HepG2 (cell line): ENCODE data around the gene PTPRU. TPM values are rescaled to one million over a fixed set of nuclear protein-coding genes. Genes with fewer than 3 reads are reported as not detected.
A peak's percentile ranks its signal among the peaks of the same experiment; 100 is the strongest.

Experiments used
- ADNP ChIP-seq: sonication (generic); formaldehyde crosslinking; IDR thresholded peaks from 2 replicates; pipeline ENCODE4 v1.4.0; 2020; ENCODE audit warnings: missing genetic modification reagents
- ARNTL ChIP-seq: sonication (generic); formaldehyde crosslinking; IDR thresholded peaks from 2 replicates; pipeline ENCODE4 v1.4.0; 2020; ENCODE audit warnings: mild to moderate bottlenecking, missing genetic modification reagents
- CHD4 ChIP-seq: fragments of 200-600 bp; sonication (generic); IDR thresholded peaks from 2 replicates; pipeline ENCODE4 v1.7.0; 2017; ENCODE audit warnings: mild to moderate bottlenecking, low read length, borderline replicate concordance
- CREBL2 ChIP-seq: sonication (generic); formaldehyde crosslinking; IDR thresholded peaks from 2 replicates; pipeline ENCODE4 v1.8.1; 2023; ENCODE audit warnings: missing genetic modification reagents, mild to moderate bottlenecking, borderline replicate concordance
- ESRRA ChIP-seq: sonication (generic); formaldehyde crosslinking; IDR thresholded peaks from 2 replicates; pipeline ENCODE4 v1.5.1; 2020; ENCODE audit warnings: mild to moderate bottlenecking, low read depth, missing genetic modification reagents
- ETV6 ChIP-seq: sonication (generic); formaldehyde crosslinking; conservative IDR thresholded peaks from 2 replicates; pipeline ENCODE4 v1.4.0; 2020; ENCODE audit warnings: missing genetic modification reagents
- NFE2 ChIP-seq: sonication (generic); formaldehyde crosslinking; IDR thresholded peaks from 2 replicates; pipeline ENCODE4 v1.4.0; 2020; ENCODE audit warnings: missing genetic modification reagents
- SALL2 ChIP-seq: sonication (generic); formaldehyde crosslinking; IDR thresholded peaks from 2 replicates; pipeline ENCODE4 v1.8.1; 2023; ENCODE audit warnings: mild to moderate bottlenecking, missing genetic modification reagents, inconsistent platforms
- TFE3 ChIP-seq: IDR thresholded peaks from 2 replicates; pipeline ENCODE4 v1.6.1; 2016
- TRIM22 ChIP-seq: fragments of 450-650 bp; IDR thresholded peaks from 2 replicates; pipeline ENCODE4 v1.6.1; 2017
- ZBED4 ChIP-seq: sonication (generic); formaldehyde crosslinking; IDR thresholded peaks from 2 replicates; pipeline ENCODE4 v1.4.0; 2020; ENCODE audit warnings: missing genetic modification reagents, borderline replicate concordance
- ZBTB14 ChIP-seq: sonication (generic); formaldehyde crosslinking; IDR thresholded peaks from 2 replicates; pipeline ENCODE4 v1.4.0; 2020; ENCODE audit warnings: missing genetic modification reagents
- ZFP82 ChIP-seq: sonication (generic); formaldehyde crosslinking; IDR thresholded peaks from 2 replicates; pipeline ENCODE4 v1.5.1; 2020; ENCODE audit warnings: mild to moderate bottlenecking, missing genetic modification reagents, borderline replicate concordance
- ZFX ChIP-seq: sonication (generic); formaldehyde crosslinking; IDR thresholded peaks from 2 replicates; pipeline ENCODE4 v1.4.0; 2020; ENCODE audit warnings: mild to moderate bottlenecking, low read depth, missing genetic modification reagents, moderate library complexity
- ZNF12 ChIP-seq: sonication (generic); formaldehyde crosslinking; IDR thresholded peaks from 2 replicates; pipeline ENCODE4 v1.5.0; 2020; ENCODE audit warnings: missing genetic modification reagents
- ZNF230 ChIP-seq: sonication (generic); formaldehyde crosslinking; IDR thresholded peaks from 2 replicates; pipeline ENCODE4 v1.4.0; 2020; ENCODE audit warnings: mild to moderate bottlenecking, missing genetic modification reagents
- ZNF280D ChIP-seq: sonication (generic); formaldehyde crosslinking; IDR thresholded peaks from 2 replicates; pipeline ENCODE4 v1.5.1; 2020; ENCODE audit warnings: mild to moderate bottlenecking, missing genetic modification reagents
- ZNF619 ChIP-seq: sonication (generic); formaldehyde crosslinking; IDR thresholded peaks from 2 replicates; pipeline ENCODE4 v1.4.0; 2020; ENCODE audit warnings: mild to moderate bottlenecking, missing genetic modification reagents
- ZNF878 ChIP-seq: sonication (generic); formaldehyde crosslinking; IDR thresholded peaks from 2 replicates; pipeline ENCODE4 v1.8.1; 2023; ENCODE audit warnings: mild to moderate bottlenecking, missing genetic modification reagents, moderate library complexity
- polyA plus RNA-seq, 8 experiments: library from polyadenylated mRNA; depleted of rRNA in 3 of 8; stranded (reverse) in 7 of 8; unstranded in 1 of 8; fragments of >200 nt; fragmentation: Illumina TruSeq in 4 of 8; extraction: Trizol in 4 of 8; gene quantifications; 2 replicates each; pipeline versions ENCODE4 v1.2.1 to v1.2.3, GENCODE V29; 2011 to 2016; ENCODE audit warnings: low read depth in 4 of 8, missing spikeins in 1 of 8, mixed read lengths in 1 of 8; ENCODE audit not compliant: insufficient read depth in 1 of 8
- total RNA-seq, 5 experiments: library from RNA; depleted of rRNA; stranded (reverse); fragments of >200 nt; fragmentation: Illumina TruSeq; extraction: Trizol; gene quantifications; 2 replicates each; pipeline ENCODE4 v1.2.3, GENCODE V29; 2016; ENCODE audit warnings: low read depth in 1 of 5

Gene PTPRU
- total and polyA plus RNA-seq, 2 of the 13 experiments (the other 11 are each of a cell fraction or from before 2014, with no cell fraction given), result 21.6 to 22.3 TPM

- TF ChIP-seq CHD4, result no peak
- TF ChIP-seq SALL2 (CRISPR knock-in tag), result no peak
- 0 out of 2 replicates have a peak, but pooled peaks have one; percentile 16 for TF ChIP-seq ZNF230 (CRISPR knock-in tag)
- no peak for TF ChIP-seq TFE3
- no peak for TF ChIP-seq ZBED4 (CRISPR knock-in tag)
- no peak for TF ChIP-seq TRIM22
- TF ChIP-seq NFE2 (CRISPR knock-in tag), result no peak
- TF ChIP-seq ZNF878 (CRISPR knock-in tag), result 0 out of 2 replicates have a peak, but pooled peaks have one; percentile 64
- no peak for TF ChIP-seq ZNF12 (CRISPR knock-in tag)
- TF ChIP-seq ZFX (CRISPR knock-in tag), result 0 out of 2 replicates have a peak, but pooled peaks have one; percentile 3
- no peak for TF ChIP-seq CREBL2
- TF ChIP-seq ESRRA (CRISPR knock-in tag), result peak; percentile 4; the same call in 1 of the 2 replicates
- no peak for TF ChIP-seq ARNTL
- no peak for TF ChIP-seq ZNF619 (CRISPR knock-in tag)
- TF ChIP-seq ADNP, result no peak
- peak; percentile 48; the same call in 1 of the 2 replicates for TF ChIP-seq ZNF280D
- TF ChIP-seq ZBTB14 (CRISPR knock-in tag), result no peak
- no peak for TF ChIP-seq ZFP82 (CRISPR knock-in tag)
- TF ChIP-seq ETV6 (CRISPR knock-in tag), result no peak
Observed at GRCh38 chr1:29238620-29239002, 2.3 kb downstream of the PTPRU start (continued).
